GM12801 (cell line): ENCODE results near the gene TSLP.

Experiments
- TF ChIP-seq, protein P1 (sequence below): IDR thresholded peaks from one replicate; pipeline ENCODE4 v1.5.1; 2011; ENCODE audit warnings: control low read depth; ENCODE audit not compliant: insufficient read length; ENCODE audit errors: extremely low read depth

TSLP gene

DNA sequence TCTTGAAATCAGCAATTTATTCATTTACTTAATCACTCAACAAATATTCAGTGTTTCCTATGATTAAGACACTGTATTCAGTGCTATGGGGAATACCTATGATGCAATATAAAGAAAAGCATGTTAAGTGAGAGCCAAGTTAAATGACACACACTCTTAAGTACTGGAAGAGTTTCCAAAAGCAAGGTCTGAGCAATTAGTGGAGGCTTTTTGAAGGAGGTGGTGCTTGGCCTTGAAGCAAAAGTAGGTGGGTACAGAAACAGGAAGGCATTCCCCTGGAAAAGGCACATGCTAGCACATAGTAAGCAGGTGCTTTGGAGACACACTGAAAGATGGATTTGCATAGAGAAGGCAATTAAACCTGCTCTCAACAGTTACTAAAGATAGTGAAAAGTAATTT, 4.0 kb downstream of the TSLP start:
- TF ChIP-seq, protein P1, sequence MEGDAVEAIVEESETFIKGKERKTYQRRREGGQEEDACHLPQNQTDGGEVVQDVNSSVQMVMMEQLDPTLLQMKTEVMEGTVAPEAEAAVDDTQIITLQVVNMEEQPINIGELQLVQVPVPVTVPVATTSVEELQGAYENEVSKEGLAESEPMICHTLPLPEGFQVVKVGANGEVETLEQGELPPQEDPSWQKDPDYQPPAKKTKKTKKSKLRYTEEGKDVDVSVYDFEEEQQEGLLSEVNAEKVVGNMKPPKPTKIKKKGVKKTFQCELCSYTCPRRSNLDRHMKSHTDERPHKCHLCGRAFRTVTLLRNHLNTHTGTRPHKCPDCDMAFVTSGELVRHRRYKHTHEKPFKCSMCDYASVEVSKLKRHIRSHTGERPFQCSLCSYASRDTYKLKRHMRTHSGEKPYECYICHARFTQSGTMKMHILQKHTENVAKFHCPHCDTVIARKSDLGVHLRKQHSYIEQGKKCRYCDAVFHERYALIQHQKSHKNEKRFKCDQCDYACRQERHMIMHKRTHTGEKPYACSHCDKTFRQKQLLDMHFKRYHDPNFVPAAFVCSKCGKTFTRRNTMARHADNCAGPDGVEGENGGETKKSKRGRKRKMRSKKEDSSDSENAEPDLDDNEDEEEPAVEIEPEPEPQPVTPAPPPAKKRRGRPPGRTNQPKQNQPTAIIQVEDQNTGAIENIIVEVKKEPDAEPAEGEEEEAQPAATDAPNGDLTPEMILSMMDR = no peak

DNA sequence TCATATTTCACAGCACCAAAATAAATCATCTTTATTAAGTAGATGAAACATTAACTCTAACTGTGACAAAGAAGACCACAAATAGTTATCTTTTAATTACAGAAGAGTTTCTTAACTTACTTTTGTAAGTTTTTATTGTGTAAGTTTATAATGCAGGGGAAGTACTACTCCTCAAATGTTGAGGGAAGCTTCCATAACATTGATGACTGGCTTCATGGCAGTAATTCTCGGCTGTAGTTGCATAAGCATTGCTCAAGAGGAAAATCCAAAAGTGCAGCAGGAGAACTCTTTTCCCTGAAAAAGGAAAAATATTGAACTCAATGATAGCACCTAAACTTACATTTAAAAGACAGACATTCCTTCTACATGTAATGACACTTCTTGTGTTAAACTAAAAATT, 4.6 kb downstream of the TSLP start:
- TF ChIP-seq, protein P1 = no peak

DNA sequence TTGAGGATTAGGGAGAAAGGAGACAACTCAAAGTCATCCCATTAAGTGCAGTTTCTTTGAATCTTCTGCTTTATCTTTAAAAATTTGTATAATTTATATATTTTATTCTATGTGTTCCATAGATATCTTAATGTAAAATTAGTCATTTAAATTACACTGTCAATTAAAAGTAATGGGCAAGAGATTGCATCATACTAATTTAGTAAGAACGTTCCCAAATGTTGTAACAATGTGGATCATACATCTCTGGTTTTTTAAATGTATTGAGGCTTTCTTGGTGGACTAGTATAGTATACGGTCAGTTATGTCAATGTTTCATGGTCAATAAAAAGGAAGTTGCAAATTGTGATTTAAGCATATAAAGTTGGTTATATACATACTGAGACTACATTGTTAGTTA, 6.2 kb downstream of the TSLP start:
- TF ChIP-seq, protein P1 = no peak

DNA sequence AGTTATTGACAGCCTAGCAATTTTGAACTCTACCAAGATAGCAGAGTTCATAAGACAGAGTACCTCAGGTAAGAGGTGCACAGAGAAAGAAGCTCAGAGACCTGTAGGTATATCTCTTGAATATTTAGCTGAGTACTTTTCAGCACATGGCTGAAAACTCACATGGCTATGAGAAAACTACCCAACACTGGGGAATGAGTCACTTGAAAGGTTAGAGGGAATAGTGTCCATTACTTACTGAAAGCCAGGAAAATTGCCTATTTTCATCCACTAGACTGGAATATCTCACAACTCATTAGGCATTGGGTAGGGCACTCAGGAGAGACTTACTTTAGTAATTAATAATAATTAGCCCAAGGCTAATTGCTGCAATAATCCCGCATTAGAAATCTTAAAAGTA, 8.3 kb downstream of the TSLP start:
- TF ChIP-seq, protein P1 = no peak

DNA sequence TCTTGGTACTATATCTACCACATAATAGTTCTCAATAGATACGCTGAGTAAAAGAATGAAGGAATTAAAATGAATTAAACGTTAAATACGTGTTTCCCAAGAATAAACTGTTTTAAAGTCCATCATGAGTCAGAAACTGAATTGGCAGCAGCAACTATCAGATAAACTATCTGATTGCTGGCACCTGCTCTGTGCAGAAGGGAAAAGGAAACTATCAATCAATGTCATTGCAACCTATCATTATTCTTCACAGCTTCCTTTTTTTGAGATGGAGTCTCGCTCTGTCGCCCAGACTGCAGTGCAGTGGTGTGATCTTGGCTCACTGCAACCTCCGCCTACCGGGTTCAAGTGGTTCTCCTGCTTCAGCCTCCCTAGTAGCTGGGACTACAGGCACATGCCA, 11.8 kb downstream of the TSLP start:
- TF ChIP-seq, protein P1 = no peak

DNA sequence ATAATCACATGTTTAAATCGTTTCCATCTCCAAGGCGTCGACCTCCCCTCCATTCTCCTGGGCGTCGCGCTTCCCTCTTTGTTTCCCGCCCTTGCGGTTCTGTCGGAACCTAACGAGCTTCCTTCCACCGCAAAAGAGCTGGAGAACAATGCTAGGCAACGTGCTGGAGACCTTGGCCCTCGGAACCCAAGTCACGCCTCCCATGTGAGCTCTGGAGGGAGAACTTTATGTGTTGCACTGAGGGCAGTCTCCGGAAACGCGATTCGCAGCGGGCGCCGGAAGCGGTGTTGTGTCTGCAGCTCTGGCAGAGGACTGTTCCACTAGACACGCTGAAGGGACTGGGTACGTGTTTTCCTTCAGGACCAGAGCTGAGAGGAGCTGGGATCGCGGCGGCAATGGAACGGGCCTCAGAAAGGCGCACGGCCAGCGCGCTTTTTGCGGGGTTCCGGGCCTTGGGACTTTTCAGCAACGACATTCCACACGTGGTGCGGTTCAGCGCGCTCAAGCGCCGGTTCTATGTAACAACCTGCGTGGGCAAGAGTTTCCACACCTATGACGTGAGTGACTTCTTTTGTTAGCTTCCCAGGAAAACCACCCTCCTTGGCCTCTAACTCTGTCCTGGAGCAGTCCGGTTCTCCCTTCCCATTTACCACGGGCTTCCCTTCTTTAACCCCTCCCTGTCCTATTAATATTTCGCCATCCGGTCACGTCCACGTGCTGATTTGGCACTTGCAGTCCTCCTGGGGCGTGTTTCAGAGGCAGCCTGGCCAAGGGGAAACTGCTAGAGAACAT, 20.7 kb downstream of the TSLP start, which contains the start of gene WDR36:
Gene WDR36, plus strand, starts transcription at position 287 of the 792 bp plus-strand sequence. Its CDS starts 109 bp downstream, at position 396.
- TF ChIP-seq, protein P1 = no peak

DNA sequence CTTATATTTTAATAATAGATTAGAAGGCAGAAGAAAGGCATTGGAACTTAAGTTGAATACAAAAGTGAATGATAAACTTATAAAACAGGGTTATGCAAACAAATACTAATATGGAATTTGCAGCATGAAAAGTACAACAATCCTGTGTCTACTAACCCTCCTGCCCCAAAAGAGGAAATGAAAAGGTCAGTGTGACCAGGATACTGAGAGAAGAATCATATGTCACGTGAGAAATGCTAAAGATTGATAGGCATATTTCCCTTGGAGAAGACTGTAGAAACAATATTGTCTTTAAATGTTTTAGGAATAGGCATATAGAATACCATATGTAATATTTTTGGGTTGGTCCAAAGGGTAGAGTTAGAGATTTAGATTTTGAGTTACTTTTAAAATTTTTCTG, 24.5 kb downstream of the TSLP start:
- TF ChIP-seq, protein P1 = no peak
